ENCODE data around the gene TLX2.

DNA sequence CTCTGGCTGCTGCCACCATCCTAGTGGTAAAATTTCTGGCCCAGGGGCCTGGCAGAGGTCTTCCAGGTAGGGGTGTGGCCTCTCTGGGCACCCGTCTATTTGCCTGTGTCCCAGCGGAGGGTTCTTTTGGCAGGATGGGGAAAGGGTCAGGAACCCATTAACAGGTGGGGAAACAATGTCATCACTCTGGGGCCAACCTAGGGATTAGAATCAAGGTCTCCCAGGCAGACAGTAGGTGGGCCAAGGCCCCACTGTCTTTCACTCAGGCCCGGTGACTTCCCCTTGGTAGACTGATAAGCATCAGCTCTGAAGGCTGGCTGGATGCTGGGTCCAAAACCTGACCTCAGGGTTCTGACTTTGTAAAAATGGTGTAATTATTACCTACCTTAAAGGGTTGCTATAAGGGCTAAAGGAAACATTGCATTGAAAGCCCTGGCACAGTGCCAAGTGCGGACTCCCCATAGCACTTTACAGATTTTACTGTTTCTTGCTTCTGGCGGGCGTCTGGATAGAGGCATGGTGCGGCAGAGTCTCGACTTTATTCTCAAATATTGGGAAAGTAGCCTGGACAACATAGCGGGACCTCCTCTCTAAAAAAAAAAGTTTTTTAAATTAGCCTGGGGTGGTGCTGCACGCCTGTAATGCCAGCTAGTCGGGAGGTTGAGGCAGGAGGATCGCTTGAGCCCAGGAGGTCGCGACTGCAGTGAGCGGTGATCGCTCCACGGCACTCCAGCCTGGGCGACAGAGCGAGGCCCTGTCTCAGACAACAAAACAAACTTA lies 17.1 kb upstream of the TLX2 start:
- TF ChIP-seq, protein P1, sequence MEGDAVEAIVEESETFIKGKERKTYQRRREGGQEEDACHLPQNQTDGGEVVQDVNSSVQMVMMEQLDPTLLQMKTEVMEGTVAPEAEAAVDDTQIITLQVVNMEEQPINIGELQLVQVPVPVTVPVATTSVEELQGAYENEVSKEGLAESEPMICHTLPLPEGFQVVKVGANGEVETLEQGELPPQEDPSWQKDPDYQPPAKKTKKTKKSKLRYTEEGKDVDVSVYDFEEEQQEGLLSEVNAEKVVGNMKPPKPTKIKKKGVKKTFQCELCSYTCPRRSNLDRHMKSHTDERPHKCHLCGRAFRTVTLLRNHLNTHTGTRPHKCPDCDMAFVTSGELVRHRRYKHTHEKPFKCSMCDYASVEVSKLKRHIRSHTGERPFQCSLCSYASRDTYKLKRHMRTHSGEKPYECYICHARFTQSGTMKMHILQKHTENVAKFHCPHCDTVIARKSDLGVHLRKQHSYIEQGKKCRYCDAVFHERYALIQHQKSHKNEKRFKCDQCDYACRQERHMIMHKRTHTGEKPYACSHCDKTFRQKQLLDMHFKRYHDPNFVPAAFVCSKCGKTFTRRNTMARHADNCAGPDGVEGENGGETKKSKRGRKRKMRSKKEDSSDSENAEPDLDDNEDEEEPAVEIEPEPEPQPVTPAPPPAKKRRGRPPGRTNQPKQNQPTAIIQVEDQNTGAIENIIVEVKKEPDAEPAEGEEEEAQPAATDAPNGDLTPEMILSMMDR (IDR thresholded peaks at IDR 0.05; ENCODE audit: low read depth, low read length): no peak
- TF ChIP-seq EZH2phosphoT487 (IDR thresholded peaks at IDR 0.05; ENCODE audit: low read depth): no peak
